Effector CD8-positive, alpha-beta T cell (primary cell): ENCODE results near the gene CR1L.
"Not testable (repeated sequence)": the region's sequence is repeated elsewhere in the genome, so short reads cannot be mapped to it uniquely, and the experiment has no call there.

Experiments used
- DNase-seq: peaks from one replicate; lab custom pipeline; 2025; lab: John Stamatoyannopoulos, UW

The CR1L gene

DNA sequence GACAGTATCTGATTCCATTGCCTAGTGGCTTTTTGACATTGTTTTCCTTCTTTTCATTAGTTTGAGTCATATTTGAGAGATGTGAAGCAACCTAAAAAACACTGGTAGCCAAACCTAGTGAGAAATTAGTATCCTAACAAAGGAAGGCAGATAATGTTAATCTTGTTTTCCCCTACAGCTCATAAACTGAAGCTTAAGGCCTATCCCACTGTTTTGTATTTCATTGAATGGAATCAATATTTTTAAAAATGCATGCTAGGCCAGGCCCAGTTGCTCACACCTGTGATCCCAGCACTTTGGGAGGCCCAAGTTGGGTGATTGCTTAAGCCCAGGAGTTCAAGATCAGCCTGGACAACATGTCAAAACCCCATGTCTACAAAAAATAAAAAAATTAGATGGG, 1.2 kb downstream of the CR1L start:
- DNase-seq: no peak

DNA sequence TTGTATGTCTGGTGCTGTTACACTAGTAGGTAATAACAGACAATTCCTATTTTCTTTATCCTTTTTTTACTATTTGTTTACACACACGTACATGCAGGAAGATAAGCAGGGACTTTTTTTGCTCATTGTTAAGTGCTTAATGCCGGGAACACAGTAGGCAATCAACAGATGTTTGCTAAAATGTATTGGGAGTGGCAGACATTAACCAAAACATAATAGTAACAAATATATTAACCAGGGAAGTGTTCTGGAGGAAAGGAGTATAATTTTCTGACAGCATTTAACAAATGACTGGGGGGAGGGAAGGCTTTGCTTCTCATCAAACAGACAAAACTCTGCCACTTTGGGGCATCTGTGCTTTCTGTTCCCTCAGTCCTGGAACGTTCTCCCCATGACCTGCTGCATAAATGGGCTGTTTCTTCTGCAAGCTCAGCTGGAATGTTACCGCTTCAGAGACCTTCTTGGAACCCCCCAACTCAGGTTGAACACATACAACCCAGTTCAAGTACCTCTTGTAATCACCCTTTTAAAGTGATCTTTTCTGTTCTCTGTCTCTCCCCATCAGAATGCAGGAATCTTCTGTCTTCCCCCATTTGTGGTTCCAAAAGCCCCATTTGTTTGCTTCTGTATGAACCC, 2.1 kb downstream of the CR1L start:
- no peak for DNase-seq

DNA sequence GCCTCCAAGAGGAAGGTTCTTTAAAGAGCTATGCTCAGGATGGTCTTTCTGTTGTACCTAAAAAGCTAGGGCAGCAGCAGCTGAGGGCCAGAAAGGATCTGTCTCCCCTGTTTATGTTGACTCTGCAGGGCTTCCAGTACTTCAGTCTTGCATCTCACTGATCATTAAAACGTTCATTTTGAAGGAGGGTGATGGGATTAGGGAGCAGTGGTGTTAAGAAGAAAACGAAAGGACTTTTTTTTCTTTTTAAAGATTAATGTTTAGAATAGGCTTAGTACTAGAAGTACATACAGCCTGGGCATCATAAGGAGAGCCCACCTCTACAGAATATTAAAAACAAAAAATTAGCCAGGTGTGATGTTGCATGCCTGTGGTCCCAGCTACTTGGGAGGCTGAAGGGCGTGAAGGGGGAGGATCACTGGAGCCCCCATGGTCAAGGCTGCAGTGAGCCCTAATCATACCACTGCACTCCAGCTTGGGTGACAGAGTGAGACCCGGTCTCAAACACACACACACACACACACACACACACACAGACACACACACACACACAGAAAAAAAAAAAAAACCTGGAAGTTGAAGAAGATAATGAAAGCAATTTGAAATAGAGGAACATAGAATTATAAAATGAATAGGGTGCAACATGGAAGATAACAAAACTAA, 2.9 kb downstream of the CR1L start:
- DNase-seq: no peak

- no peak for DNase-seq
Measured at GRCh38 chr1:207648334-207649209, 3.6 kb downstream of the CR1L start.

DNA sequence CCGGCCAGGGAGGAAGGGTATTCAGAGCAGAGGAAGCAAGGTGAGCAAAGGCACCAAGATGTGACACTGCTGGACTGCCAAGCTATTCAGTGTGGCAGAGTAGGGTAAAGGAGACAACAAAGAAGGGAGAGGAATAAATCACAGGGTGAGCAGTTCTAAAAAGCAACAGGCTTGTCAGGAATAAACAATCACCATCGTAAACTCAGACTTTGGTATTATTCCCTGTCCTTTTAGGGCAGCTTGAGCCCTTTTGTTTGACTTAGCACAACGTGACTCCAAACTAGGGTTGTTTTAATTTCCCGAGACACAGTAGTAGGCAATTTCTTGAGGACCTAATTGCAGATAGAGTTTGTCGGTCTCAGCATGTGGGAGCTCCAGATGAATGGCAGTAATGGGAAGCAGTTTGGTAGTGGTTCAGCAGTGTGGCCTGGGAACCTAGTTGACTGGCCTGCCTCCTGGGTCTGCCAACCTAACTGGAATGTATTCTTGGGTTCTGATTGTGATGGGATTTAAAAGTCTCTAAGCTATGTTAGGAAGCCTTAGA, 4.3 kb downstream of the CR1L start:
- no peak for DNase-seq

DNA sequence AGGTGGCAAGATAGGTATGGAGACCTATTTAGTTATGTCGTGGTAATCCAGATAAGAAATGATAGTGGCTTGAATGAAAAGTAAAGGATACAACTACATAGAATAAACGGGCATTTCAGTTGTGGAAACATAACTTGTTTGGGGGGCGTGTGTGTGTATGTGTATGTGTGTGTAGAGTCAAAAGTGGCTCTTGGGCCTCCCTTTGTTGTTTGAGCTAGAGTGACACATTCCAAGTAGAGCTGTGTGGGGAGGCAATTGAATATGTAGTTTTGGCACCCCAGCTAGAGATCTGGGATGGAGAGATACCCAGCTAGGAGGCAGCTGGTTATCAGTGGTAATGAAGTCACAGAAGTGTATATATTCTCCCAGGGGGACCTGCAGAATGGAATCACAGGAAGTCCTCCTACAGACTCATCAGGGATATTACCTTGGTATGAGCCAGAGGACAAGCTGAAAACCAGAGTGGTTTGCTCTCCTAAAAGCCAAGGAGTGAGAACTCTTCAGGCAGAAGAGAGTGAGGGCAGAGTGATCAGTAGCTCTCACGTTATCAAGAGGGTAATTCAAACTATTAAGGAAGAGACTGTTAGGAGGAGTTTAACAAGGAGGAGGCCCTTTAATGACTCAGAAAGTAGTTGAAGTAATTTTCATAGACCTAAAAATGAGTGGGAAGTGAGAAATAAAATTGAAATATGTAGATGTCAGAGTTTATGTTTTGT, 5.1 kb downstream of the CR1L start:
- DNase-seq: no peak

GRCh38 chr1:207651583-207651982, 6.7 kb downstream of the CR1L start:
- DNase-seq: no peak

DNA sequence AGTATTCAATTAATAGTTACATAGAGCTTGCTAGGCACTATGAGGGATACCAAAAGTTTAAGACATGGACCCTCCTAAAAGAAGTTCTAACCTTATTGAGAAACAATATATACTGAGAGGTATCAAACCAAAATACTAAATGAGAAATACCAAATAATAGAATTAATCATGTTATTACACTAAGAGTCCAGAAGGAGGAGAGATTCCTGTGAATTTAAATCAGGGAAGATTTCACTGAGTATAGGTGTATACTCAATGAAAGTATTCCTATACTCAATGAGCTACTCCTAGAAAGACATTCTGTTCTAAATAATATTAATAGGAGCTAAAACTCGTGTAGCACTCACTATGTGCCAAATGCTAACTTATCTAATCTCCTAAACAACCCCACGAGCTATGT, 9.4 kb downstream of the CR1L start:
- DNase-seq: no peak

DNA sequence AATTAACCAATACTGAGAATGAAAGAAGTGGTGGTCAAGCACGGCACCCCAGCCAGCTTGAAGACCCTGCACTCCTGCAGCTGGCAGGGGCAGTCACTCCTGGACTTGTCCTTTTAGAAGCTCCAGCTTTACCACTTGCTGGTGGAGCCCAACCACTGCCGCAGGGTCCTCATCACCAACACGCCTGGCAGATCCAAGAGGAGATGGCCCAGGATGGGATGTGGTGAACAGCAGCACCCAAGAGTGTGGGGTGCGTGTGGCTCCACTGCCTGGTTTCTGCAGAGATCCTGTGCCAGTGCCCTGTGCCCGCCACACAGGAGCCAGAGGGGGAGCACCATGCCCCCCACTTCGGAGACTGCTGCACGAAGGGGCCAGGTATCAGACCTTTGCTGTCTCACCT, 13.5 kb downstream of the CR1L start:
- DNase-seq: no peak

GRCh38 chr1:207658904-207659485, 14.1 kb downstream of the CR1L start:
- DNase-seq: no peak

DNA sequence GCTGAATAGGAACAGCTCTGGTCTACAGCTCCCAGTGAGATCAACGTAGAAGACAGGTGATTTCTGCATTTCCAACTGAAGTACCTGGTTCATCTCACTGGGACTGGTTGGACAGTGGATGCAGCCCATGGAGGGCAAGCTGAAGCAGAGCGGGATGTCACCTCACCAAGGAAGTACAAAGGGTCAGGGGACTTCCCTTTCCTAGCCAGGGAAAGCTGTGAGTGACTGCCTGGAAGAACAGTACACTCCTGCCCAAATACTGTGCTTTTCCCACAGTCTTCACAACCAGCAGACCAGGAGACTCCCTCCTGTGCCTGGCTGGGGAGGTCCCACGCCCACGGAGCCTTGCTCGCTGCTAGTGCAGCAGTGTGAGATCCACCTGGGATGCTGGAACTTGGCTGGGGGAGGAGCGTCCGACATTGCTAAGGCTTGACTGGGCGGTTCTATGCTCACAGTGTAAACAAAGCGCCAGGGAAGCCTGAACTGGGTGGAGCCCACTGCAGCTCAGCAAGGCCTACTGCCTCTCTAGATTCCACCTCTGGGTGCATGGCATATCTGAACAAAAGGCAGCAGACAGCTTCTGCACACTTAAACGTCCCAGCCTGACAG, 14.7 kb downstream of the CR1L start:
- no peak for DNase-seq

DNA sequence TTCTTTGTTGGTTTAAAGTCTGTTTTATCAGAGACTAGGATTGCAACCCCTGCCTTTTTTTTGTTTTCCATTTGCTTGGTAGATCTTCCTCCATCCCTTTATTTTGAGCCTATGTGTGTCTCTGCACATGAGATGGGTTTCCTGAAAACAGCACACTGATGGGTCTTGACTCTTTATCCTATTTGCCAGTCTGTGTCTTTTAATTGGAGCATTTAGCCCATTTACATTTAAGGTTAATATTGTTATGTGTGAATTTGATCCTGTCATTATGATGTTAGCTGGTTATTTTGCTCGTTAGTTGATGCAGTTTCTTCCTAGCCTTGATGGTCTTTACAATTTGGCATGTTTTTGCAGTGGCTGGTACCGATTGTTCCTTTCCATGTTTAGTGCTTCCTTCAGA, 16.5 kb downstream of the CR1L start:
- DNase-seq: not testable (repeated sequence)

DNA sequence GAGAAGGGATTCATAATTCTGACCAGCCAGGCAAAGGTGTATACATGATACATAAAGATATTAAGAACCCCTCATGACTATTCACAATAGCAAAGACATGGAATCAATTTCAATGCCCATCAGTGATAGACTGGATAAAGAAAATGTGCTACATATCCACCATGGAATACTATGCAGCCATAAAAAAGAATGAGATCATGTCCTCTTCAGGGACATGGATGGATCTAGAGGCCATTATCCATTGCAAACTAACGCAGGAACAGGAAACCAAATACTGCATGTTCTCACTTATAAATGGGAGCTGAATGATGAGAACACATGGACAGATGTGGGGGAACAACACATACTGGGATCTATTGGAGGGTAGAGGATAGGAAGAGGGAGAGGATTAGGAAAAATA, 21.4 kb downstream of the CR1L start:
- no peak for DNase-seq

DNA sequence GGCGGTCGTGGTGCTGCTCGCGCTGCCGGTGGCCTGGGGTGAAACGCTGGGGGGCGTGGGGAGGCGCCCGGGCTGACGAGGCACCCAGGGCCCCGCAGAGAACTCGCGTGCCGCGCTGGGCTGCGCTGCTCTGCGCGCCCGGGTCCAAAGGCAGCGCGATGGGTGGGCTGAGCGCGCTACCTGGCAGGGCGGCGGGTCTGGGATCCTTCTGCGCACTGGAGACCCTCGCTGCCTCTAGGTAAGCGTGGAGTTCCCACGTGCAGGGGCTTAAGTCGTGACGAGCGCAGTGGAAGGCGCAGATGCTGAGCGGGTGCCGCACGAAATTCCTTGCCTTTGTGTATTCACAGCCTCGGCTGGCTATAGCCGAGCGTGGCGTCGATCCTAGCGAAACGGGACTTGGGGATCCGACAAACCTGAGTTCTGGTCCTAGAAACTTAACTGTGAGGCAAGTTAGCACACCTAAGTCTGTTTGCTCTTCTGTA, 24.6 kb downstream of the CR1L start:
- no peak for DNase-seq

DNA sequence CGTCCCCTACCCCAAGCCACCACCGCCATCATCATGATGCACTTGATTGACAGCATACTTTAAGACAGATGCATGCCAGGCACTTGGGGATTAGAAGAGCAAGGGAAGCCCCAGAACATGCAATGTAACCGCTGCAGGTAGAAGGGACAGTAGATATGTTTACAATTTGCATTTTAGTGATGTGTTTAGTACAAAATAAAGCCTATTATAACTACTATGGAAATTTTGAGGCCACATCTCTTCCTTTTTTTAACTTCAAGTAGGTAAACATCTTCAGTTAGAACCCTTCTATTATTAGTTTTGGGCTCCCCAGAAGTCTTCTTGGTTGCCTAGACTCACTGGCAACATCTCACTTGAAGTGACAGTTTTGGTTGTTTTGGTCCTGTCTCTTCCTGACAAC, 25.3 kb downstream of the CR1L start:
- no peak for DNase-seq

- no peak for DNase-seq
Measured at GRCh38 chr1:207670997-207671396, 26.1 kb downstream of the CR1L start.

DNA sequence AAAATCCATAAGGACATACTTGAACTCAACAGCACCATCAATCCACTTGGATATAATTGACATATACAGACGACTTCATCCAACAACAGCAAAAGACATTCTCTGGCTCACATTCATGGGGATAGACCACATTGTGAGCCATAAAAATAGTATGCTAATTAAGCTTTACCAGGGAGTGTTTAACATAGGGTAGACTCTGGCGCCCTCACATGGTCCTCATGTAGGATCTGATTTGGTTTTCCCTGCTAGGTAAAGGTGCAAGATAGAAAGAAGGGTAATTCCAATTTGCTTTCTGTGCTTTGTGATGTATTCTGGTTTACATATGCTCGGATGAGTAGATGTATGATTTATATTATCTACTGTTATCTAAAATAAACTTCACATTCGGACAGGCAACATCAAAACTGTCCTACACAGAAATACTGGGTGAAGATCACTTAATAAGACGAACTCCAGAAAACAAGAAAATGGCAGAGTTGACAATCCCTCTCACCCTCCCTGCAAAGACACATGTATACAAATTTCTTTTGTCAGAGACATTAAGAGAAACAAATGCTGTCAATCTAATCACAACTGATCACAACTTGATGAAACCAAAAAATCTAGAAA, 27.7 kb downstream of the CR1L start:
- DNase-seq: no peak

DNA sequence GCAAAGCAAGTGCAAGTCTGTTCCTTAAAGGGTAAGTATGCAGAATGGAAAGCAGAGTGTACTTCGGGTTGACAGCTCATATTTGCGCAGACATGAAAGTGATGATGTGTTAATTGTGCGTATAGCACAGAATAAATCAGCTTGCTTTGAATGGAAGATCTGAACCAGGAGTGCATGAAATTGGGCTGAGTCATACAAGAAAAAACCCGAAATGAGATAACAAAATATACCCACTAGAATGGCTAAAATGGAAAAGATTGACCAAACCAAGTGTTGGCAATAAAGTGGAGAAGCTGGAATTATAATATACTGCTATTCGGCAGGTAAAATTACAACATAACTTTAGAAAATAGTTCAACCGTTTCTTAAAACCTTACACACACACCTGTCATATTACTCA, 28.5 kb downstream of the CR1L start:
- no peak for DNase-seq

- no peak for DNase-seq
Measured at GRCh38 chr1:207676153-207676552, 31.2 kb downstream of the CR1L start.

DNA sequence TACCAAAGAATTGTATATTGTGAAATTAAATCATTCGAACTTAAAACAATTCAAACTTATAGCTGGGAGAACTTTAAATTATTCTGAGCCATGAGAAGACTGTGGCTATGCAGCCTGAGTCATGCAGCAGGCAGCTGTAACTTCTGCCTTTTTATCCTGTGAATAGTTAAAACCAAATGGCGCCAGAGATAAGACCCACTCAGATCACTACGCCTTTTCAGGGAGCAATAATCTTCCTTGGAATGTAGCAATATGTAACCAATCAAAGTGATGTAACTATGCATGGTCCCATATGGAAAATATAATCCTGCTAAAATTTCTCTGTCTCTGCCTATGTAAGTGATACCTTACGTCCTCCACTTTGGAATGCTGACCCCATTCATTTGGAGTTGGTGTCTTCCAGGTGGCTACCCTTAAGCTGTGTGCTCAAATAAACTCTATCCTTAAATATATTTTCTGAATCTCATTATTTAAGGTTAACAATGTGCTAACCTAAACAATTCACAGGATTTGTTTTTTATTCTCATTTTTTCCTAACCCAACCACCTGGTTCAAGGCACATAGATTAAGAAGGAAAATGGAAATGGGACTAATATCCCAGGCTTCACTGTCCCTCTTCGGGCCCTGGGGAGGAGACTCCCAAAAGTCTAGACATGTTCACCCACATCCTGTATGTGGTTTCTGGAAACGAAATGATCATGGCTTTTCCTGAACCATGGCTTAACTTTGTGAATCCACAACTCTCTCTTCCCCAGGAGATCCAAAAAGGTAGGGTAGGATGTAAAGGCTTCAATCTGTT, 35.9 kb downstream of the CR1L start:
- not testable (repeated sequence) for DNase-seq
